IPS-18a (cell line): ENCODE data around the gene LGI1.
"Not testable (repeated sequence)": the region's sequence is repeated elsewhere in the genome, so short reads cannot be mapped to it uniquely, and the experiment has no call there.

Experiments
- H3K27ac ChIP-seq: one replicate; pipeline ENCODE4 v1.5.1; 2013; ENCODE audit warnings: low read length
- H3K27me3 ChIP-seq: one replicate; pipeline ENCODE4 v1.6.1; 2013; ENCODE audit warnings: mild to moderate bottlenecking, low read length; ENCODE audit not compliant: control insufficient read depth, insufficient read depth
- H3K36me3 ChIP-seq: one replicate; pipeline ENCODE4 v1.6.1; 2013; ENCODE audit warnings: low read depth, low read length; ENCODE audit not compliant: control insufficient read depth
- H3K4me1 ChIP-seq: one replicate; pipeline ENCODE4 v1.6.1; 2013; ENCODE audit warnings: low read depth, low read length; ENCODE audit not compliant: control insufficient read depth
- H3K4me3 ChIP-seq: one replicate; pipeline ENCODE4 v1.5.1; 2013; ENCODE audit warnings: low read length
- H3K9ac ChIP-seq: one replicate; pipeline ENCODE4 v1.6.1; 2013; ENCODE audit warnings: mild to moderate bottlenecking, low read length, moderate library complexity
- H3K9me3 ChIP-seq: one replicate; pipeline ENCODE4 v1.6.1; 2013; ENCODE audit warnings: low read depth, low read length; ENCODE audit not compliant: control insufficient read depth

LGI1 gene

GRCh38 chr10:93831065-93831464, 73.3 kb downstream of the LGI1 start:
- H3K27ac ChIP-seq, H3K4me1 ChIP-seq, H3K9ac ChIP-seq, H3K9me3 ChIP-seq, H3K4me3 ChIP-seq, H3K36me3 ChIP-seq: not testable (repeated sequence)
- H3K27me3 ChIP-seq = peaks cover 14% of the 10 kb centered on the region

- Histone ChIP-seq H3K4me1 (no peaks in the 10 kb centered on the region), H3K9me3 (no peaks in the 10 kb centered on the region), H3K4me3 (no peak overlapping the region), H3K9ac (no peak overlapping the region), H3K27me3 (peaks cover 61% of the 10 kb centered on the region), H3K27ac (no peak overlapping the region), H3K36me3 (no peaks in the 10 kb centered on the region)
Observed at GRCh38 chr10:93835770-93836169, 78.0 kb downstream of the LGI1 start.

GRCh38 chr10:93837822-93838221, 80.1 kb downstream of the LGI1 start:
- no peak overlapping the region for H3K4me3 ChIP-seq
- H3K9me3 ChIP-seq = no peaks in the 10 kb centered on the region
- H3K27me3 ChIP-seq = peaks cover 81% of the 10 kb centered on the region
- H3K27ac ChIP-seq = no peak overlapping the region
- no peaks in the 10 kb centered on the region for H3K36me3 ChIP-seq
- peaks cover 6% of the 10 kb centered on the region for H3K4me1 ChIP-seq
- no peak overlapping the region for H3K9ac ChIP-seq

GRCh38 chr10:93838278-93838677, 80.5 kb downstream of the LGI1 start:
- Histone ChIP-seq H3K9ac (no peak overlapping the region), H3K4me1 (peaks cover 6% of the 10 kb centered on the region), H3K36me3 (no peaks in the 10 kb centered on the region), H3K27ac (no peak overlapping the region), H3K27me3 (peaks cover 86% of the 10 kb centered on the region), H3K4me3 (no peak overlapping the region), H3K9me3 (no peaks in the 10 kb centered on the region)

- Histone ChIP-seq H3K36me3 (no peaks in the 10 kb centered on the region), H3K9ac (no peak overlapping the region), H3K4me1 (peaks cover 6% of the 10 kb centered on the region), H3K4me3 (no peak overlapping the region), H3K27me3 (peaks cover 100% of the 10 kb centered on the region), H3K27ac (no peak overlapping the region), H3K9me3 (no peaks in the 10 kb centered on the region)
Observed at GRCh38 chr10:93841961-93842360, 84.2 kb downstream of the LGI1 start.

- Histone ChIP-seq H3K27me3 (peaks cover 99% of the 10 kb centered on the region), H3K4me1 (peaks cover 21% of the 10 kb centered on the region), H3K9ac (no peak overlapping the region), H3K36me3 (no peaks in the 10 kb centered on the region), H3K4me3 (no peak overlapping the region), H3K9me3 (no peaks in the 10 kb centered on the region), H3K27ac (no peak overlapping the region)
Observed at GRCh38 chr10:93844979-93845626, 87.4 kb downstream of the LGI1 start.
